Breast epithelium (tissue), 3 donors: ENCODE data around the gene GALNT10.

ENCODE experiments used
- CTCF ChIP-seq, 3 donors: fragments of 450-650 bp; IDR thresholded peaks; one replicate each; pipeline ENCODE4 v1.5.1; 2016 to 2017; ENCODE audit warnings: antibody characterized with exemption in 3 of 3, mild to moderate bottlenecking in 3 of 3, moderate library complexity in 3 of 3
- POLR2A ChIP-seq: fragments of 450-650 bp; IDR thresholded peaks from one replicate; pipeline ENCODE4 v1.6.1; 2016; ENCODE audit warnings: antibody characterized with exemption, mild to moderate bottlenecking, moderate library complexity
- POLR2AphosphoS5 ChIP-seq, 3 donors: sonication (generic); formaldehyde crosslinking; IDR thresholded peaks; one replicate each; pipeline ENCODE4 v1.6.1; 2017; ENCODE audit warnings: antibody characterized with exemption in 3 of 3

GRCh38 chr5:154315196-154315595 lies 124.7 kb downstream of the GALNT10 start:
- TF ChIP-seq CTCF (IDR thresholded peaks at IDR 0.05) (no peak), POLR2A (no peak), POLR2AphosphoS5 (IDR thresholded peaks at IDR 0.05) (no peak)
